ENCODE measurements around the gene SLC4A3. TPM values are rescaled to one million over a fixed set of nuclear protein-coding genes. Genes with fewer than 3 reads are reported as not detected.
A peak's percentile ranks its signal among the peaks of the same experiment; 100 is the strongest.

SLC4A3 gene
- total and polyA plus RNA-seq, 2 of the 13 experiments (the other 11 are each of a cell fraction or from before 2014, with no cell fraction given): 0.18 to 0.95 TPM

DNA sequence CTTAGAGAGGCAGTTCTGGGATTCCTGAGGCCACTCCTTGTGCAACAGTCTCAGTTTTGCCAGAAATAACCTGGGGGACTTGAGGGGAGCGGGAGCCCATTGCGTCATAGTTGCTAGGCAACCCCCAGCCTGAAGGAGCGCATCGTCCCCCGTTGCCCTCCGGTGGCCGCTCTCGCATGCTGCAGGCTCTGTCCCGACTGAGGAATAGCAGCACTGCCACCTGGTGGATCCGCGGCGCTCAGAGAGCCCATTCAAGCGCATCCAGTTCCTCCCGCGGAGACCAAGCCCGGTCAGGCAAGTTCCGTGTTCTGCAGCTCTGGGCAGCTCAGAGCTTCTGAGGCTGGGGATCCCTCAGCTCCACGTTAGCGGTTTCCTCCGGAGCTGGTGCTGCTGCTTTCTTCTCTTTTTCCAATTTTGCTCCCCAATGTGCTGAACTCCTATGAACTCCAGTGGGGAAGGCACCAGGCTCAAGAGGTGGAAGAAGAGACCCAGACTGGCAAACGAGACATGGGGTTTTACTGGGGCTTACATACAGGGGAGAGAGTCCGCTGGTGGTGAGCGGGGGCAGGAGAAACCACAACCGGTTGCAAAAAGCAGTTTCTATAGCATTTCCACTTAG lies 15.1 kb downstream of the SLC4A3 start (continued):
- peak; percentile 83 for TF ChIP-seq CSRNP1 (CRISPR knock-in tag; IDR thresholded peaks at IDR 0.05)
- peak; percentile 95 for TF ChIP-seq ZNF567 (CRISPR knock-in tag; IDR thresholded peaks at IDR 0.05; ENCODE audit: borderline replicate concordance)
- TF ChIP-seq HIVEP1 (CRISPR knock-in tag; IDR thresholded peaks at IDR 0.05): peak; percentile 71; the same call in 1 of the 2 replicates
- TF ChIP-seq KDM2A (CRISPR knock-in tag; IDR thresholded peaks at IDR 0.05; ENCODE audit: borderline replicate concordance, low read depth): peak; percentile 99
- peak; percentile 98 for TF ChIP-seq RFXANK (CRISPR knock-in tag; IDR thresholded peaks at IDR 0.05)
- TF ChIP-seq, protein P1, sequence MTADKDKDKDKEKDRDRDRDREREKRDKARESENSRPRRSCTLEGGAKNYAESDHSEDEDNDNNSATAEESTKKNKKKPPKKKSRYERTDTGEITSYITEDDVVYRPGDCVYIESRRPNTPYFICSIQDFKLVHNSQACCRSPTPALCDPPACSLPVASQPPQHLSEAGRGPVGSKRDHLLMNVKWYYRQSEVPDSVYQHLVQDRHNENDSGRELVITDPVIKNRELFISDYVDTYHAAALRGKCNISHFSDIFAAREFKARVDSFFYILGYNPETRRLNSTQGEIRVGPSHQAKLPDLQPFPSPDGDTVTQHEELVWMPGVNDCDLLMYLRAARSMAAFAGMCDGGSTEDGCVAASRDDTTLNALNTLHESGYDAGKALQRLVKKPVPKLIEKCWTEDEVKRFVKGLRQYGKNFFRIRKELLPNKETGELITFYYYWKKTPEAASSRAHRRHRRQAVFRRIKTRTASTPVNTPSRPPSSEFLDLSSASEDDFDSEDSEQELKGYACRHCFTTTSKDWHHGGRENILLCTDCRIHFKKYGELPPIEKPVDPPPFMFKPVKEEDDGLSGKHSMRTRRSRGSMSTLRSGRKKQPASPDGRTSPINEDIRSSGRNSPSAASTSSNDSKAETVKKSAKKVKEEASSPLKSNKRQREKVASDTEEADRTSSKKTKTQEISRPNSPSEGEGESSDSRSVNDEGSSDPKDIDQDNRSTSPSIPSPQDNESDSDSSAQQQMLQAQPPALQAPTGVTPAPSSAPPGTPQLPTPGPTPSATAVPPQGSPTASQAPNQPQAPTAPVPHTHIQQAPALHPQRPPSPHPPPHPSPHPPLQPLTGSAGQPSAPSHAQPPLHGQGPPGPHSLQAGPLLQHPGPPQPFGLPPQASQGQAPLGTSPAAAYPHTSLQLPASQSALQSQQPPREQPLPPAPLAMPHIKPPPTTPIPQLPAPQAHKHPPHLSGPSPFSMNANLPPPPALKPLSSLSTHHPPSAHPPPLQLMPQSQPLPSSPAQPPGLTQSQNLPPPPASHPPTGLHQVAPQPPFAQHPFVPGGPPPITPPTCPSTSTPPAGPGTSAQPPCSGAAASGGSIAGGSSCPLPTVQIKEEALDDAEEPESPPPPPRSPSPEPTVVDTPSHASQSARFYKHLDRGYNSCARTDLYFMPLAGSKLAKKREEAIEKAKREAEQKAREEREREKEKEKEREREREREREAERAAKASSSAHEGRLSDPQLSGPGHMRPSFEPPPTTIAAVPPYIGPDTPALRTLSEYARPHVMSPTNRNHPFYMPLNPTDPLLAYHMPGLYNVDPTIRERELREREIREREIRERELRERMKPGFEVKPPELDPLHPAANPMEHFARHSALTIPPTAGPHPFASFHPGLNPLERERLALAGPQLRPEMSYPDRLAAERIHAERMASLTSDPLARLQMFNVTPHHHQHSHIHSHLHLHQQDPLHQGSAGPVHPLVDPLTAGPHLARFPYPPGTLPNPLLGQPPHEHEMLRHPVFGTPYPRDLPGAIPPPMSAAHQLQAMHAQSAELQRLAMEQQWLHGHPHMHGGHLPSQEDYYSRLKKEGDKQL (CRISPR knock-in tag; IDR thresholded peaks at IDR 0.05; ENCODE audit: low read depth): 0 out of 2 replicates have a peak, but pooled peaks have one; percentile 44
- TF ChIP-seq ZFP82 (CRISPR knock-in tag; IDR thresholded peaks at IDR 0.05; ENCODE audit: borderline replicate concordance): no peak
- peak; percentile 90 for TF ChIP-seq RXRA (CRISPR knock-in tag; IDR thresholded peaks at IDR 0.05)
- peak; percentile 70; the same call in 1 of the 2 replicates for TF ChIP-seq RCOR2 (CRISPR knock-in tag; IDR thresholded peaks at IDR 0.05)
- no peak for TF ChIP-seq SNAI1 (CRISPR knock-in tag; IDR thresholded peaks at IDR 0.05; ENCODE audit: borderline replicate concordance)
- TF ChIP-seq HHEX (CRISPR knock-in tag; IDR thresholded peaks at IDR 0.05): 0 out of 2 replicates have a peak, but pooled peaks have one; percentile 13
- TF ChIP-seq ZNF350 (CRISPR knock-in tag; IDR thresholded peaks at IDR 0.05; ENCODE audit: borderline replicate concordance, low read depth): peak; percentile 97
- peak; percentile 73; the same call in 1 of the 2 replicates for TF ChIP-seq AHR (CRISPR knock-in tag; IDR thresholded peaks at IDR 0.05)
- TF ChIP-seq AGO1 (IDR thresholded peaks at IDR 0.05; ENCODE audit: low read depth, low read length, poor library complexity, severe bottlenecking): peak; percentile 73
- peak; percentile 92; the same call in 1 of the 2 replicates for TF ChIP-seq TSC22D2 (CRISPR knock-in tag; IDR thresholded peaks at IDR 0.05; ENCODE audit: borderline replicate concordance)
- 0 out of 2 replicates have a peak, but pooled peaks have one; percentile 57 for TF ChIP-seq TGIF2 (CRISPR knock-in tag; IDR thresholded peaks at IDR 0.05)
- TF ChIP-seq EP300 (IDR thresholded peaks at IDR 0.05; ENCODE audit: low read depth in 2 of 2, low read length in 2 of 2): peak in 1 of 2 experiments; percentile 37; a peak in 1 of 4 replicates
- TF ChIP-seq EP300 (CRISPR knock-in tag; IDR thresholded peaks at IDR 0.05; ENCODE audit: borderline replicate concordance): no peak
- TF ChIP-seq HOXD1 (CRISPR knock-in tag; IDR thresholded peaks at IDR 0.05): 0 out of 2 replicates have a peak, but pooled peaks have one; percentile 62
- no peak for TF ChIP-seq ZNF260 (CRISPR knock-in tag; IDR thresholded peaks at IDR 0.05; ENCODE audit: borderline replicate concordance, low read depth)
- peak; percentile 84; the same call in 1 of the 2 replicates for TF ChIP-seq ZNF205 (CRISPR knock-in tag; IDR thresholded peaks at IDR 0.05)
- no peak for TF ChIP-seq SRSF4 (IDR thresholded peaks at IDR 0.05; ENCODE audit: low read depth, low read length, poor library complexity, severe bottlenecking)
- TF ChIP-seq ZNF788 (CRISPR knock-in tag; IDR thresholded peaks at IDR 0.05; ENCODE audit: borderline replicate concordance): peak; percentile 94; the same call in 1 of the 2 replicates
- peak; percentile 86; the same call in 1 of the 2 replicates for TF ChIP-seq ZNF766 (CRISPR knock-in tag; IDR thresholded peaks at IDR 0.05; ENCODE audit: borderline replicate concordance)
